C1 segment of cervical spinal cord (tissue), 14 donors: ENCODE data around the gene FHOD1.
A peak's percentile ranks its signal among the peaks of the same experiment; 100 is the strongest.

Source experiments
- DNase-seq, 14 donors: peaks; one replicate each; lab custom pipeline; 2025; lab: John Stamatoyannopoulos, UW

Gene FHOD1

GRCh38 chr16:67277999-67278772 is 30.9 kb upstream of the FHOD1 start:
- no peak for DNase-seq

- peak in 1 of 14 donors; percentile 51 for DNase-seq
Measured at GRCh38 chr16:67277294-67277998, 30.2 kb upstream of the FHOD1 start.

- DNase-seq = no peak
Measured at GRCh38 chr16:67275321-67275720, 28.0 kb upstream of the FHOD1 start.

- DNase-seq = no peak
Measured at GRCh38 chr16:67271446-67271845, 24.2 kb upstream of the FHOD1 start.

GRCh38 chr16:67270931-67271338 is 23.7 kb upstream of the FHOD1 start:
- DNase-seq = no peak

- no peak for DNase-seq
Measured at GRCh38 chr16:67269766-67270165, 22.5 kb upstream of the FHOD1 start.

GRCh38 chr16:67268136-67268579 is 20.9 kb upstream of the FHOD1 start:
- no peak for DNase-seq

GRCh38 chr16:67265834-67266233 is 18.6 kb upstream of the FHOD1 start:
- DNase-seq = no peak

GRCh38 chr16:67264866-67265265 is 17.6 kb upstream of the FHOD1 start:
- DNase-seq = no peak

- DNase-seq = no peak
Measured at GRCh38 chr16:67264277-67264676, 17.0 kb upstream of the FHOD1 start.

GRCh38 chr16:67263201-67263600 is 15.9 kb upstream of the FHOD1 start:
- DNase-seq = no peak

- DNase-seq = peak in 1 of 14 donors; percentile 27
Measured at GRCh38 chr16:67260426-67261063, 13.3 kb upstream of the FHOD1 start.

GRCh38 chr16:67259705-67260104 is 12.4 kb upstream of the FHOD1 start:
- no peak for DNase-seq

GRCh38 chr16:67258161-67258835 is 11.0 kb upstream of the FHOD1 start:
- no peak for DNase-seq

- DNase-seq = no peak
Measured at GRCh38 chr16:67257486-67258160, 10.3 kb upstream of the FHOD1 start.

GRCh38 chr16:67256701-67257230 is 9.5 kb upstream of the FHOD1 start:
- DNase-seq = no peak

- no peak for DNase-seq
Measured at GRCh38 chr16:67255553-67256221, 8.4 kb upstream of the FHOD1 start.

- no peak for DNase-seq
Measured at GRCh38 chr16:67254801-67255552, 7.7 kb upstream of the FHOD1 start.

- DNase-seq = peak in 6 of 14 donors; percentile 11 to 47 (median 28)
Measured at GRCh38 chr16:67252609-67253497, 5.6 kb upstream of the FHOD1 start.
